D721Med (cell line): ENCODE data around the gene MYO6.

Source experiments
- DNase-seq: peaks from one replicate; pipeline ENCODE4 v3.0.0; 2011; ENCODE audit warnings: low spot score; ENCODE audit not compliant: insufficient read length
- FAIRE-seq: peaks from 2 replicates; lab custom pipeline; 2011; peaks lifted over from hg19 to GRCh38; lab: Jason Lieb, UNC
- CTCF ChIP-seq: IDR thresholded peaks from 2 replicates; pipeline ENCODE4 v1.5.1; 2012; ENCODE audit warnings: mild to moderate bottlenecking, control low read depth; ENCODE audit not compliant: insufficient read depth; ENCODE audit errors: missing control alignments

MYO6 gene

DNA sequence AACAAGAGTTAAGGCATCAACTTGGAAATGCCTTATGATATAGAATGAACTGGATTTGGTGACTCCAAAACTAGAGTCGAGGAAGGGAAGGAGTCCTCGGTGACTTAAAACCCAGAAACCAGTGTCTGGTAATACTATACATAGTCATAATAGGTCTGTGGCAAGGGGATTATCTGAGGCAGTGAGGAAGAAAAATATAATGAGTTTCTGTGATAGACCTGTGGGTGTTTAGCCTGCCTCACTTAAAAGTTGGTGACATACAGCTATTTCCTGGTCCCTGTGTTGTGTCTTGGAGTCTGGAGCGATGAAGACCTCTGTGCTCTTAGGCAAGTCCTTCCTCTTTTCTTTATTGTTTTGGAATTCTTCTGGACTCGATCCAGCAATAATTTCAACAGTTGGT lies 5.1 kb upstream of the MYO6 start:
- DNase-seq: no peak
- FAIRE-seq: no peak
- no peak for TF ChIP-seq CTCF

DNA sequence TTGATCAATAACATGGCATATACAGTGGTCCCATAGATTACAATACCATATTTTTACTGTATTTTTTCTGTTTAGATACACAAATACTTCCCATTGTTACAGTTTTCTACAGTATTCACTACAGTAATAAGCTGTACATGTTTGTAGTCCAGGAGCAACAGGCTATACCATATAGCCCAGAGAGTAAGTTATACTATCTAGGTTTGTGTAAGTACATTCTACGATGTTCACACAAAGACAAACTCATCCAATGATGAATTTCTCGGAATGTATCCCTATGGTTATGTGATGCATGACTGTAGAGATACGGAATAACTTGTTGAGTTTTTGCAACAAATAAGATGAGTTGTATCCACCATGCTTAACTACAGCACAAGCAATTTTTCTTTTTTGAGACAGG lies 3.6 kb upstream of the MYO6 start:
- FAIRE-seq: no peak
- TF ChIP-seq CTCF: no peak
- no peak for DNase-seq

- no peak for TF ChIP-seq CTCF
- FAIRE-seq: no peak
- no peak for DNase-seq
Measured at GRCh38 chr6:75746221-75746620, 2.8 kb upstream of the MYO6 start.

DNA sequence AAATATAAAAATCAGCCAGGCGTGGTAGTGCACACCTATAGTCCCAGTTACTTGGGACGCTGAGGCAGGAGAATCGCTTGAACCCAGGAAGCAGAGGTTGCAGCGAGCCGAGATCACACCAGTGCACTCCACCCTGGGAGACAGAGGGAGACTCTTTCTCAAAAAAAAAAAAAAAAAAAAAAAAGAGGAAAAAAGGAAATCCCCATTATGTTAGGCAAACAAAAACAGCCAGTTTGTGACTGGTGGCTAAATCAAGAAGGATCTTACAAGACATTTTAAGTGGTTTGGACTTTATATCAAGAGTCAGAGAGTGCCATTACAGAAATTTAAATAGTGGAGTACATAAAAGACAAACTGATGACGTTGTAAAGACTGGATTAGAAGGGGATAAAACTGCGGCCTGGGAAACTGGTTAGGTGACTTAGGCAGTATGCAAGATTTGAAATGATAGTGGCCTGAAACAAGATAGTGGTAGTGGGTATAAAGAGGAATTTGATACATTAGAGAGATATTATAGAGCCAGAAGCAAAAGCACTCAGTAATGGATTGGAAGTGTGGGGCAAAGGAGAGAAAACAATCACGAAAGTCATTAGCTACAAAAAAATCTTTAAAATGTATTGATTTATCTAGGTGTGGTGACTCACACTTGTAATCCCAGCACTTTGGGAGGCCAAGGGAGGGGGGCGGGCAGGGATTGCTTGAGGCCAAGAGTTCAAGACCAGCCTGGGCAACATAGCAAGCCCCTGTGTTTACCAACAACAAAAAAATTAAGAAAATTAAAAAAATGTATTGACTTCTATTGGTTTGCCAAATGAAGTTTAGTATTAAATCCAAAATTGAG lies 1.7 kb upstream of the MYO6 start:
- FAIRE-seq: no peak
- DNase-seq: no peak
- TF ChIP-seq CTCF: no peak

DNA sequence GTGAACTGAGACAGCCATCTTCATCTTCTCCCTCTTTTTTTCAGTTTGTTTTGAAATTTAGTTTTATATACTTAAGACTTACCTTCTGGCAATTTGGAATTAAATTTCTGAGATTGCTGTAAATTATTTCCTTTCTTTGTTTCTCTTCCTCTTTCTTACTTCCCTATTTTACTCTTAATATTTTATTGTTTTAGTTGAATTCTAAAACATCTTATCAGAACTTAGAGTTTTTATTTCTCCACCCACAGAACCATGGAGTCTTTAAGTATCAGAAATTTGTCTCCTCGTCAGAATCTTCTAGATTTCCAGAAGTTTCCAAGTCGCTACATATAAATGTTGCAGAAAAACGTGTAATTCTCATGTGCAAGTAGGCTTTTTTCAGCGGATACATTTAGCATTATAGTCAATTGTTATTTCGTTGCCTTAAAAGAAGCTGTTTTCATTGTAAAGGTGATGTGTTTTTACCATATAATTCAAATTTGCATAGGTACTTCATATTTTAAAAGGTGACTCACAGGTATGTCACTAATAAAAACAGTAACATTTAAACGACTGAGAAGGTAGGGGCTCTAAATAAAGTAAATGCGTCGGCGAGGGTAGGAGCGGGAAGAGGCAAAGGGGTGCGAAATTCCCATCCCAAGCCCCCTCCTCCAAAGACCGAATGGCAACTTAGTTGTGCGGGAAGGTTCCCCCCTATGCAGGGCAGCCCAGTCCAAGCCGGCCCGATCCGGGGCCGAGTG lies 866 bp upstream of the MYO6 start:
- DNase-seq: no peak
- no peak for TF ChIP-seq CTCF
- FAIRE-seq: no peak

DNA sequence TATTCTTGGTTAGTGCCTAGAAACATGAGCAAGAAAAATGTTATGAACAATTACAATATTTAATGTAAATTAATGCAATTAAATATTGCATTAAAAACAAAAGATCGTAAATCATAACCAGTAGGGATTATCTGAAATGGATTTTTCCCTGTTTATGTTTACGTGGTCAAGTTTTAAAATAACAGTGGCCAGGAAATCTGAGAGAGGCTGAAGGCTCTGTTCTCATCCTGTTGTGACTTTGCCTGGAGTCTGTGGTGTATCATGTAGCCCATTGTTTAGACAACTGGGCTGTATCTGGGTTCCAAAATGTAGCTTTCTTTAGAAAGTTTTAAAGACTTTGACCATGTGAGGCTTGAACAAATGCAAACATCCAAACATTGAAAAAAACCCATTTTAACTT lies 2.4 kb downstream of the MYO6 start:
- no peak for TF ChIP-seq CTCF
- DNase-seq: no peak
- no peak for FAIRE-seq

DNA sequence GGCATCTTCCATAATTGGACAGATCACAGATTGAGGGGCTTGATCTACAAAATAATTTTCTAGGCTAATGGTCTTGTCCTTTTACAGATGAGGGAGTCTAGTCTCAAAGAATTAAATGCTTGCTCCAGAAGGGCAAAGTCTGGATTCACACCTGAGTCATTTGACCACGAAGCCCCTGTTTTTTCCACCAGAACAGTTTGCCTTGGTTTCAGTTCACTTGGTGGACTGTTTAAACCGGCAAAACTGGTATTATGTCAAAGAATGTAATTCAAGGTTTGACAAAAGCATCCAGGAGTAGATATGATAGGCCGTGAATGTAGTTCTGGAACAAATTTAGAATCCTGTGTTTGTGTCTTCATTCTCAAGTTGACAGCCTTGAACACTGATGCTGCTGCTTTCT lies 3.3 kb downstream of the MYO6 start:
- FAIRE-seq (no peak), DNase-seq (no peak)
- TF ChIP-seq CTCF: no peak
